HCT116 (cell line): ENCODE data around the gene NDUFS3. TPM values are rescaled to one million over a fixed set of nuclear protein-coding genes. Genes with fewer than 3 reads are reported as not detected.

Experiments used
- ATAC-seq: fragments of 200-7000 bp; cut with Tn5 transposase; 2 replicates; pipeline ENCODE4 v1.9.1; 2020; ENCODE audit warnings: mild to moderate bottlenecking, moderate library complexity
- BruUV-seq: library from RNA; stranded (reverse); fragments of 400-500 nt; replicated peaks from 2 replicates; lab custom pipeline; 2021; lab: Mats Ljungman, UMichigan
- CTCF ChIA-PET: fragments of 300-600 bp; sonication (Branson Sonifier 250); formaldehyde crosslinking; loops from one replicate; lab custom pipeline; 2021; ENCODE audit warnings: antibody characterized with exemption; lab: Charles Lee
- POLR2A ChIA-PET: fragments of 300-600, 350-600 bp; sonication (Branson Sonifier 250); formaldehyde crosslinking; loops from one replicate; lab custom pipeline; 2021; ENCODE audit warnings: antibody characterized with exemption; lab: Charles Lee
- RAD21 ChIA-PET, 2 experiments: fragments of 300-600 bp; sonication (Branson Sonifier 250); formaldehyde crosslinking; loops; one replicate each; lab custom pipeline; 2023; ENCODE audit warnings: low total read pairs in 2 of 2; ENCODE audit not compliant: uncharacterized antibody in 2 of 2, unreplicated experiment in 2 of 2, low non-redundant PET in 1 of 2; lab: Charles Lee
- DNase-seq: peaks from one replicate; pipeline ENCODE4 v3.0.0-alpha.2; 2010; ENCODE audit warnings: low read depth, low spot score
- H2AFZ ChIP-seq: fragments of 200-600 bp; shearing (Covaris generic), sonication (generic); 2 replicates; pipeline ENCODE4 v1.6.1; 2017; ENCODE audit warnings: low read depth, mixed run types, mixed read lengths, antibody characterized with exemption, low read length; ENCODE audit not compliant: poor library complexity, severe bottlenecking
- H3K27ac ChIP-seq: 2 replicates; pipeline ENCODE4 v1.5.1; 2012; ENCODE audit warnings: low read depth, low read length
- H3K27me3 ChIP-seq: fragments of 200-600 bp; sonication (generic); 2 replicates; pipeline ENCODE4 v1.6.1; 2016; ENCODE audit warnings: mixed run types, low read length, mixed read lengths; ENCODE audit not compliant: insufficient read depth
- H3K36me3 ChIP-seq, 2 experiments: fragments of 200-500 bp in 1 of 2; fragments of 200-600 bp in 1 of 2; sonication (Bioruptor generic) in 1 of 2; sonication (generic) in 1 of 2; 2 replicates each; pipeline versions ENCODE4 v1.5.1 to v1.6.1; 2014 to 2016; ENCODE audit warnings: low read length in 2 of 2, inconsistent platforms in 1 of 2, mixed read lengths in 1 of 2, mixed run types in 1 of 2; ENCODE audit not compliant: insufficient read depth in 2 of 2, control insufficient read depth in 1 of 2
- H3K4me1 ChIP-seq, 2 experiments: fragments of 200-600 bp in 1 of 2; sonication (generic) in 1 of 2; 2 replicates each; pipeline versions ENCODE4 v1.5.1 to v1.6.1; 2012 to 2017; ENCODE audit warnings: low read length in 2 of 2, inconsistent platforms in 1 of 2, mild to moderate bottlenecking in 1 of 2, mixed read lengths in 1 of 2, mixed run types in 1 of 2, moderate library complexity in 1 of 2; ENCODE audit not compliant: insufficient read depth in 2 of 2, control insufficient read depth in 1 of 2
- H3K4me2 ChIP-seq: fragments of 200-600 bp; sonication (generic); 2 replicates; pipeline ENCODE4 v1.6.1; 2017; ENCODE audit warnings: mixed run types, low read length, mixed read lengths
- H3K4me3 ChIP-seq, 2 experiments: fragments of 200-600 bp in 1 of 2; sonication (generic) in 1 of 2; replicated peaks in 1 of 2; 2 replicates each; pipeline ENCODE4 v1.5.1; 2011 to 2016; ENCODE audit warnings: low read length in 2 of 2, control low read depth in 1 of 2, low read depth in 1 of 2, mild to moderate bottlenecking in 1 of 2, mixed read lengths in 1 of 2, mixed run types in 1 of 2
- H3K79me2 ChIP-seq: fragments of 200-600 bp; sonication (generic); 2 replicates; pipeline ENCODE4 v1.6.1; 2017; ENCODE audit warnings: mild to moderate bottlenecking, mixed run types, low read length, moderate library complexity, mixed read lengths; ENCODE audit not compliant: insufficient read depth
- H3K9ac ChIP-seq: fragments of 200-600 bp; sonication (generic); 2 replicates; pipeline ENCODE4 v1.6.1; 2016; ENCODE audit warnings: low read length, mixed read lengths
- H3K9me2 ChIP-seq: fragments of 200-600 bp; sonication (generic), shearing (Covaris generic); 2 replicates; pipeline ENCODE4 v1.6.1; 2017; ENCODE audit warnings: mixed run types, mild to moderate bottlenecking, moderate library complexity; ENCODE audit not compliant: insufficient read depth
- H3K9me3 ChIP-seq, 2 experiments: fragments of 200-500 bp in 1 of 2; fragments of 200-600 bp in 1 of 2; sonication (Bioruptor generic) in 1 of 2; sonication (generic) in 1 of 2; 2 replicates each; pipeline ENCODE4 v1.6.1; 2014 to 2017; ENCODE audit warnings: low read length in 2 of 2, mixed read lengths in 2 of 2, inconsistent platforms in 1 of 2, low read depth in 1 of 2, mild to moderate bottlenecking in 1 of 2, mixed run types in 1 of 2, moderate library complexity in 1 of 2; ENCODE audit not compliant: control insufficient read depth in 1 of 2, insufficient read depth in 1 of 2
- H4K20me1 ChIP-seq: fragments of 200-600 bp; sonication (generic), shearing (Covaris generic); 2 replicates; pipeline ENCODE4 v1.6.1; 2017; ENCODE audit warnings: mixed run types, mild to moderate bottlenecking, moderate library complexity; ENCODE audit not compliant: insufficient read depth
- ATF3 ChIP-seq: IDR thresholded peaks from 2 replicates; pipeline ENCODE4 v1.6.1; 2012
- CBX3 ChIP-seq: IDR thresholded peaks from 2 replicates; pipeline ENCODE4 v1.6.1; 2012; ENCODE audit warnings: low read depth
- CEBPB ChIP-seq: IDR thresholded peaks from 2 replicates; pipeline ENCODE4 v1.6.1; 2012; ENCODE audit warnings: low read depth
- EGR1 ChIP-seq: IDR thresholded peaks from 2 replicates; pipeline ENCODE4 v1.6.1; 2012; ENCODE audit warnings: low read depth
- ELF1 ChIP-seq: IDR thresholded peaks from 2 replicates; pipeline ENCODE4 v1.6.1; 2012; ENCODE audit warnings: low read depth, borderline replicate concordance
- EZH2 ChIP-seq: fragments of 200-600 bp; sonication (generic); IDR thresholded peaks from 2 replicates; pipeline ENCODE4 v1.6.1; 2017; ENCODE audit warnings: antibody characterized with exemption, mixed run types
- FOSL1 ChIP-seq: IDR thresholded peaks from 2 replicates; pipeline ENCODE4 v1.6.1; 2012; ENCODE audit warnings: low read depth
- POLR2A ChIP-seq: IDR thresholded peaks from 2 replicates; pipeline ENCODE4 v1.7.0; 2011; ENCODE audit warnings: borderline replicate concordance; ENCODE audit not compliant: insufficient read depth, insufficient read length; ENCODE audit errors: extremely low read depth
- POLR2AphosphoS5 ChIP-seq: IDR thresholded peaks from 2 replicates; pipeline ENCODE4 v1.6.1; 2011; ENCODE audit warnings: mild to moderate bottlenecking, low read depth, low read length, moderate library complexity
- RAD21 ChIP-seq: IDR thresholded peaks from 2 replicates; pipeline ENCODE4 v1.6.1; 2012; ENCODE audit warnings: low read depth, mild to moderate bottlenecking
- SIN3A ChIP-seq: IDR thresholded peaks from 2 replicates; pipeline ENCODE4 v1.6.1; 2012; ENCODE audit warnings: low read depth
- TCF7L2 ChIP-seq: IDR thresholded peaks from 2 replicates; pipeline ENCODE4 v1.7.0; 2011; ENCODE audit warnings: borderline replicate concordance, inconsistent platforms; ENCODE audit not compliant: insufficient read depth, insufficient read length; ENCODE audit errors: extremely low read depth
- ZBTB33 ChIP-seq: IDR thresholded peaks from 2 replicates; pipeline ENCODE4 v1.6.1; 2011; ENCODE audit warnings: mild to moderate bottlenecking, low read length, moderate library complexity; ENCODE audit not compliant: insufficient replicate concordance; ENCODE audit errors: extremely low read depth
- ZFX ChIP-seq: fragments of 450-650 bp; IDR thresholded peaks from 2 replicates; pipeline ENCODE4 v1.6.1; 2017
- intact Hi-C: fragments of 100-400 bp; cut with micrococcal nuclease; formaldehyde crosslinking; loops from 2 replicates; pipeline ENCODE4 v1.10.0; 2022
- total RNA-seq: library from RNA; stranded (reverse); gene quantifications from one replicate; pipeline ENCODE4 v1.2.1, GENCODE V29; 2021; ENCODE audit not compliant: unreplicated experiment
- TF ChIP-seq, protein P1 (sequence below): IDR thresholded peaks from 2 replicates; pipeline ENCODE4 v1.6.1; 2012
- TF ChIP-seq, protein P2 (sequence below), 3 experiments: fragments of 200-600 bp in 1 of 3; sonication (generic) in 1 of 3; IDR thresholded peaks in 2 of 3; conservative IDR thresholded peaks in 1 of 3; 2 replicates each; pipeline ENCODE4 v1.5.1; 2012 to 2017; ENCODE audit warnings: low read depth in 2 of 3, low read length in 2 of 3, antibody characterized with exemption in 1 of 3, borderline replicate concordance in 1 of 3, control low read depth in 1 of 3, mild to moderate bottlenecking in 1 of 3, mixed read lengths in 1 of 3, mixed run types in 1 of 3, moderate library complexity in 1 of 3; ENCODE audit not compliant: insufficient read depth in 1 of 3

NDUFS3 gene
- total RNA-seq, 1 experiment from 2014 or later = 134 TPM

GRCh38 chr11:47609675-47610074 lies 30.8 kb downstream of the NDUFS3 start:
- no TSS peak for BruUV-seq
- ChIA-PET RAD21 (no interaction called here), POLR2A (no interaction called here), CTCF (interaction anchor here (0.7 kb wide), 1 partner anchor 38 kb away, joined by 3 read pairs; no protein-coding TSS in a partner anchor)
- no peaks in the 10 kb centered on the region; the same call in 1 of the 2 replicates for H3K27me3 ChIP-seq
- H3K9me2 ChIP-seq = no peaks in the 10 kb centered on the region
- H4K20me1 ChIP-seq = no peaks in the 10 kb centered on the region
- H3K79me2 ChIP-seq = no peaks in the 10 kb centered on the region
- DNase-seq = no peak
- no peak overlapping the region for H3K4me2 ChIP-seq
- no peak overlapping the region for H3K9ac ChIP-seq
- H3K27ac ChIP-seq = no peak overlapping the region
- no peak overlapping the region for H2AFZ ChIP-seq
- no peaks in the 10 kb centered on the region for H3K36me3 ChIP-seq
- no peak for ATAC-seq
- H3K4me1 ChIP-seq = no peaks in the 10 kb centered on the region
- no peak overlapping the region for H3K4me3 ChIP-seq
- no peak for TF ChIP-seq TCF7L2
- TF ChIP-seq FOSL1 = no peak
- no peak for TF ChIP-seq ZFX
- TF ChIP-seq, protein P1, sequence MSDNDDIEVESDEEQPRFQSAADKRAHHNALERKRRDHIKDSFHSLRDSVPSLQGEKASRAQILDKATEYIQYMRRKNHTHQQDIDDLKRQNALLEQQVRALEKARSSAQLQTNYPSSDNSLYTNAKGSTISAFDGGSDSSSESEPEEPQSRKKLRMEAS = no peak
- no peak for TF ChIP-seq EZH2
- TF ChIP-seq ELF1 = no peak
- TF ChIP-seq RAD21 = no peak
- TF ChIP-seq SIN3A = no peak
- no peak for TF ChIP-seq ATF3
- TF ChIP-seq ZBTB33 = no peak
- TF ChIP-seq, protein P2, sequence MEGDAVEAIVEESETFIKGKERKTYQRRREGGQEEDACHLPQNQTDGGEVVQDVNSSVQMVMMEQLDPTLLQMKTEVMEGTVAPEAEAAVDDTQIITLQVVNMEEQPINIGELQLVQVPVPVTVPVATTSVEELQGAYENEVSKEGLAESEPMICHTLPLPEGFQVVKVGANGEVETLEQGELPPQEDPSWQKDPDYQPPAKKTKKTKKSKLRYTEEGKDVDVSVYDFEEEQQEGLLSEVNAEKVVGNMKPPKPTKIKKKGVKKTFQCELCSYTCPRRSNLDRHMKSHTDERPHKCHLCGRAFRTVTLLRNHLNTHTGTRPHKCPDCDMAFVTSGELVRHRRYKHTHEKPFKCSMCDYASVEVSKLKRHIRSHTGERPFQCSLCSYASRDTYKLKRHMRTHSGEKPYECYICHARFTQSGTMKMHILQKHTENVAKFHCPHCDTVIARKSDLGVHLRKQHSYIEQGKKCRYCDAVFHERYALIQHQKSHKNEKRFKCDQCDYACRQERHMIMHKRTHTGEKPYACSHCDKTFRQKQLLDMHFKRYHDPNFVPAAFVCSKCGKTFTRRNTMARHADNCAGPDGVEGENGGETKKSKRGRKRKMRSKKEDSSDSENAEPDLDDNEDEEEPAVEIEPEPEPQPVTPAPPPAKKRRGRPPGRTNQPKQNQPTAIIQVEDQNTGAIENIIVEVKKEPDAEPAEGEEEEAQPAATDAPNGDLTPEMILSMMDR (IDR thresholded peaks at IDR 0.05 in 2 of 3, conservative IDR thresholded peaks at IDR 0.05 in 1 of 3; ENCODE audit: borderline replicate concordance in 1 of 3, insufficient read depth in 1 of 3, low read depth in 2 of 3, low read length in 2 of 3) = no peak
- no peak for TF ChIP-seq EGR1
- TF ChIP-seq CBX3 = no peak
- TF ChIP-seq CEBPB = no peak
- TF ChIP-seq POLR2A = no peak
- no peak for TF ChIP-seq POLR2AphosphoS5
- intact Hi-C loops = loop anchor here (10.0 kb wide), 1 partner anchor 145 kb away; no protein-coding TSS in a partner anchor
- no peaks in the 10 kb centered on the region for H3K9me3 ChIP-seq
